OCI-LY7 (cell line): ENCODE measurements around the gene PRKAG2. TPM values are rescaled to one million over a fixed set of nuclear protein-coding genes. Genes with fewer than 3 reads are reported as not detected.

ENCODE experiments used
- BruUV-seq: library from RNA; stranded (reverse); fragments of 400-500 nt; replicated peaks from 2 replicates; lab custom pipeline; 2021; lab: Mats Ljungman, UMichigan
- CTCF ChIA-PET: fragments of 300-600 bp; sonication (Branson Sonifier 250); formaldehyde crosslinking; loops from one replicate; lab custom pipeline; 2022; ENCODE audit warnings: antibody characterized with exemption; ENCODE audit not compliant: unreplicated experiment; lab: Charles Lee
- POLR2A ChIA-PET: fragments of 300-600 bp; sonication (Branson Sonifier 250); formaldehyde crosslinking; loops from one replicate; lab custom pipeline; 2022; ENCODE audit warnings: antibody characterized with exemption; lab: Charles Lee
- DNase-seq: peaks from one replicate; pipeline ENCODE4 v3.0.0-alpha.2; 2015; ENCODE audit warnings: low spot score
- H2AFZ ChIP-seq: fragments of 200-600 bp; sonication (generic), shearing (Covaris generic); 2 replicates; pipeline ENCODE4 v1.6.1; 2014; ENCODE audit warnings: mild to moderate bottlenecking, antibody characterized with exemption, low read length, moderate library complexity
- H3K27ac ChIP-seq: fragments of 200-600 bp; sonication (generic); 2 replicates; pipeline ENCODE4 v1.5.1; 2014; ENCODE audit warnings: mixed run types, low read depth, mild to moderate bottlenecking, moderate library complexity, low read length, inconsistent platforms; ENCODE audit not compliant: poor library complexity, severe bottlenecking
- H3K36me3 ChIP-seq: fragments of 200-600 bp; sonication (generic); 2 replicates; pipeline ENCODE4 v1.6.1; 2014; ENCODE audit warnings: mild to moderate bottlenecking, antibody characterized with exemption, low read length, moderate library complexity, mixed read lengths; ENCODE audit not compliant: insufficient read depth
- H3K4me1 ChIP-seq: fragments of 200-600 bp; sonication (generic); 2 replicates; pipeline ENCODE4 v1.5.1; 2014; ENCODE audit warnings: mild to moderate bottlenecking, low read length; ENCODE audit not compliant: insufficient read depth, poor library complexity, severe bottlenecking
- H3K4me2 ChIP-seq: fragments of 200-600 bp; sonication (generic); 2 replicates; pipeline ENCODE4 v1.6.1; 2014; ENCODE audit warnings: mild to moderate bottlenecking, low read length
- H3K4me3 ChIP-seq: fragments of 200-600 bp; sonication (generic); 2 replicates; pipeline ENCODE4 v1.5.1; 2014; ENCODE audit warnings: mild to moderate bottlenecking, low read depth, low read length; ENCODE audit not compliant: poor library complexity, severe bottlenecking
- H3K79me2 ChIP-seq: fragments of 200-600 bp; sonication (generic); 2 replicates; pipeline ENCODE4 v1.6.1; 2016; ENCODE audit warnings: low read depth, mild to moderate bottlenecking, low read length, moderate library complexity, mixed read lengths; ENCODE audit not compliant: insufficient read depth
- H3K9me2 ChIP-seq: fragments of 200-600 bp; sonication (generic); 2 replicates; pipeline ENCODE4 v1.6.1; 2016; ENCODE audit warnings: mild to moderate bottlenecking, low read length, mixed read lengths; ENCODE audit not compliant: insufficient read depth
- H3K9me3 ChIP-seq: fragments of 200-600 bp; sonication (generic); 2 replicates; pipeline ENCODE4 v1.6.1; 2014; ENCODE audit warnings: mild to moderate bottlenecking, mixed run types, low read length, mixed read lengths
- H4K20me1 ChIP-seq: fragments of 200-600 bp; sonication (generic); 2 replicates; pipeline ENCODE4 v1.6.1; 2014; ENCODE audit warnings: mild to moderate bottlenecking, antibody characterized with exemption, low read length, moderate library complexity, mixed read lengths; ENCODE audit not compliant: insufficient read depth
- EZH2phosphoT487 ChIP-seq: fragments of 200-600 bp; sonication (generic); IDR thresholded peaks from 2 replicates; pipeline ENCODE4 v1.6.1; 2018; ENCODE audit warnings: low read depth, borderline replicate concordance, mild to moderate bottlenecking, mixed run types, antibody characterized with exemption, low read length, moderate library complexity, mixed read lengths
- intact Hi-C: fragments of 100-400 bp; cut with micrococcal nuclease; formaldehyde crosslinking; loops from one replicate; pipeline ENCODE4 v1.10.0; 2022; ENCODE audit not compliant: unreplicated experiment
- total RNA-seq, 2 experiments: library from RNA; depleted of rRNA in 1 of 2; stranded (reverse); fragments of >200 nt in 1 of 2; shearing (Covaris generic) in 1 of 2; gene quantifications; 2 replicates each; pipeline ENCODE4 v1.2.3, GENCODE V29; 2014 to 2022
- TF ChIP-seq, protein P1 (sequence below): fragments of 200-600 bp; sonication (generic); conservative IDR thresholded peaks from 2 replicates; pipeline ENCODE4 v1.5.1; 2014; ENCODE audit warnings: mild to moderate bottlenecking, antibody characterized with exemption, low read length, moderate library complexity, mixed read lengths

The PRKAG2 gene
- total RNA-seq, 2 experiments from 2014 or later, result 1.2 to 5.1 TPM

DNA sequence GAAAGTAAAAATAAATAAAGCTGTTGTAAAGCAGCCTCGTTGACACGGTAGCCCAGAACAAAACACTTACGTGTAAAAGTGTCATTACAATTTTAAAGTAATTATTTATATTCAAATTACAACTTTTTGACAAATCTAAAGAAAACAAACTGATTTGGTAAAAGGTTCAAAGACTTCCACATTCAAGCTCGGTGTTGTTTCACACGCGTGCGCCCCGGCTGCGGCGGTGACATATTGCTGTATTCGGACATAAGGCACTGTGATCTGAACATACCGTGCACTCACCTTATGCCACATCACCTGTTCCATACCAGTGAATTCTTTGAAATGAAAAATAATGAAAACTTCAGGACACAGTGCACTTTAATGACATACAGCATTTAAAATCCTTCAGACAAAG, 320.3 kb downstream of the PRKAG2 start:
- Histone ChIP-seq H2AFZ (no peak overlapping the region), H3K79me2 (no peaks in the 10 kb centered on the region), H3K36me3 (no peaks in the 10 kb centered on the region), H3K4me1 (no peaks in the 10 kb centered on the region), H4K20me1 (no peaks in the 10 kb centered on the region), H3K4me3 (no peak overlapping the region), H3K9me2 (no peaks in the 10 kb centered on the region), H3K27ac (no peak overlapping the region), H3K9me3 (no peaks in the 10 kb centered on the region), H3K4me2 (no peak overlapping the region)
- TF ChIP-seq, protein P1, sequence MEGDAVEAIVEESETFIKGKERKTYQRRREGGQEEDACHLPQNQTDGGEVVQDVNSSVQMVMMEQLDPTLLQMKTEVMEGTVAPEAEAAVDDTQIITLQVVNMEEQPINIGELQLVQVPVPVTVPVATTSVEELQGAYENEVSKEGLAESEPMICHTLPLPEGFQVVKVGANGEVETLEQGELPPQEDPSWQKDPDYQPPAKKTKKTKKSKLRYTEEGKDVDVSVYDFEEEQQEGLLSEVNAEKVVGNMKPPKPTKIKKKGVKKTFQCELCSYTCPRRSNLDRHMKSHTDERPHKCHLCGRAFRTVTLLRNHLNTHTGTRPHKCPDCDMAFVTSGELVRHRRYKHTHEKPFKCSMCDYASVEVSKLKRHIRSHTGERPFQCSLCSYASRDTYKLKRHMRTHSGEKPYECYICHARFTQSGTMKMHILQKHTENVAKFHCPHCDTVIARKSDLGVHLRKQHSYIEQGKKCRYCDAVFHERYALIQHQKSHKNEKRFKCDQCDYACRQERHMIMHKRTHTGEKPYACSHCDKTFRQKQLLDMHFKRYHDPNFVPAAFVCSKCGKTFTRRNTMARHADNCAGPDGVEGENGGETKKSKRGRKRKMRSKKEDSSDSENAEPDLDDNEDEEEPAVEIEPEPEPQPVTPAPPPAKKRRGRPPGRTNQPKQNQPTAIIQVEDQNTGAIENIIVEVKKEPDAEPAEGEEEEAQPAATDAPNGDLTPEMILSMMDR, result no peak
- no peak for TF ChIP-seq EZH2phosphoT487
- intact Hi-C loops, result no loop called here
- ChIA-PET CTCF (no interaction called here), POLR2A (no interaction called here)
- no peak for DNase-seq
- no TSS peak for BruUV-seq

DNA sequence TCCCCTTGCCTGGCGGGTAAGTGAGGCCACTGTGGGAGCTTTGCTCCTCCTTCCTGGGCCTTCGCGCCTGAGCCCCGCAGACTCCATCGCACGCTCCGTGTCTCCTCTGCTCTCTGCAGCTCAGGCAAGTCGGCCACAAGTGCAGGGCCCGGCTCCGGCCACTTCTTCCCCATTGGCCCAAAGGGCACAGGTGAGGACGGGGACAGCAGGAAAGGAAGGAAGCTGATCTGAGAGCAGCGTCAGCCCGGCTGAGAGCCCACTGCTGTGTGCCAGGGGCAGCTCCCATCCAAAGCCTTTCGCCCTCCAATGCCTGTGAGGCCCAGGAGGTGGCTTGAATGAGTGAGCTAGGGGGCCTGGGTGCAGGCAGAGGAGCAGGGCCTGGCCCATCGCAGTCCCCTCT, 323.6 kb downstream of the PRKAG2 start:
- ChIA-PET CTCF (no interaction called here), POLR2A (no interaction called here)
- intact Hi-C loops, result no loop called here
- no peak for DNase-seq
- TF ChIP-seq, protein P1, result no peak
- TF ChIP-seq EZH2phosphoT487, result no peak
- Histone ChIP-seq H3K9me2 (no peaks in the 10 kb centered on the region), H3K9me3 (no peaks in the 10 kb centered on the region), H3K36me3 (no peaks in the 10 kb centered on the region), H3K4me1 (no peaks in the 10 kb centered on the region), H2AFZ (no peak overlapping the region), H3K27ac (no peak overlapping the region), H3K4me3 (no peak overlapping the region), H4K20me1 (no peaks in the 10 kb centered on the region), H3K4me2 (no peak overlapping the region), H3K79me2 (no peaks in the 10 kb centered on the region)
- BruUV-seq, result no TSS peak

GRCh38 chr7:151552352-151553028, 324.4 kb downstream of the PRKAG2 start:
- no peaks in the 10 kb centered on the region for H4K20me1 ChIP-seq
- CTCF ChIA-PET, result no interaction called here
- H3K9me3 ChIP-seq, result no peaks in the 10 kb centered on the region
- H3K4me1 ChIP-seq, result no peaks in the 10 kb centered on the region
- intact Hi-C loops, result no loop called here
- DNase-seq, result no peak
- POLR2A ChIA-PET, result no interaction called here
- H2AFZ ChIP-seq, result no peak overlapping the region
- H3K4me2 ChIP-seq, result no peak overlapping the region
- no TSS peak for BruUV-seq
- H3K79me2 ChIP-seq, result no peaks in the 10 kb centered on the region
- H3K27ac ChIP-seq, result no peak overlapping the region
- H3K9me2 ChIP-seq, result no peaks in the 10 kb centered on the region
- H3K36me3 ChIP-seq, result no peaks in the 10 kb centered on the region
- H3K4me3 ChIP-seq, result no peak overlapping the region
- TF ChIP-seq, protein P1, result no peak
- no peak for TF ChIP-seq EZH2phosphoT487
